Breast epithelium (tissue), 3 donors: Measurements from ENCODE around the gene PRSS2.

Experiments
- CTCF ChIP-seq, 3 donors: fragments of 450-650 bp; IDR thresholded peaks; one replicate each; pipeline ENCODE4 v1.5.1; 2016 to 2017; ENCODE audit warnings: antibody characterized with exemption in 3 of 3, mild to moderate bottlenecking in 3 of 3, moderate library complexity in 3 of 3
- POLR2A ChIP-seq: fragments of 450-650 bp; IDR thresholded peaks from one replicate; pipeline ENCODE4 v1.6.1; 2016; ENCODE audit warnings: antibody characterized with exemption, mild to moderate bottlenecking, moderate library complexity
- POLR2AphosphoS5 ChIP-seq, 3 donors: sonication (generic); formaldehyde crosslinking; IDR thresholded peaks; one replicate each; pipeline ENCODE4 v1.6.1; 2017; ENCODE audit warnings: antibody characterized with exemption in 3 of 3

GRCh38 chr7:142814451-142814850, 43.7 kb downstream of the PRSS2 start:
- TF ChIP-seq CTCF (IDR thresholded peaks at IDR 0.05): no peak
- no peak for TF ChIP-seq POLR2A
- no peak for TF ChIP-seq POLR2AphosphoS5 (IDR thresholded peaks at IDR 0.05)
